DOHH2 (cell line): ENCODE data around the gene FAM153A.
"Not testable (repeated sequence)": the region's sequence is repeated elsewhere in the genome, so short reads cannot be mapped to it uniquely, and the experiment has no call there.

Experiments
- EZH2phosphoT487 ChIP-seq: fragments of 200-600 bp; sonication (generic); IDR thresholded peaks from 2 replicates; pipeline ENCODE4 v1.6.1; 2017; ENCODE audit warnings: borderline replicate concordance, mild to moderate bottlenecking, antibody characterized with exemption, low read length, moderate library complexity, mixed read lengths
- TF ChIP-seq, protein P1 (sequence below): fragments of 200-600 bp; sonication (generic); IDR thresholded peaks from one replicate; pipeline ENCODE4 v1.5.1; 2014; ENCODE audit warnings: antibody characterized with exemption, mild to moderate bottlenecking, low read depth, low read length; ENCODE audit not compliant: poor library complexity, severe bottlenecking

DNA sequence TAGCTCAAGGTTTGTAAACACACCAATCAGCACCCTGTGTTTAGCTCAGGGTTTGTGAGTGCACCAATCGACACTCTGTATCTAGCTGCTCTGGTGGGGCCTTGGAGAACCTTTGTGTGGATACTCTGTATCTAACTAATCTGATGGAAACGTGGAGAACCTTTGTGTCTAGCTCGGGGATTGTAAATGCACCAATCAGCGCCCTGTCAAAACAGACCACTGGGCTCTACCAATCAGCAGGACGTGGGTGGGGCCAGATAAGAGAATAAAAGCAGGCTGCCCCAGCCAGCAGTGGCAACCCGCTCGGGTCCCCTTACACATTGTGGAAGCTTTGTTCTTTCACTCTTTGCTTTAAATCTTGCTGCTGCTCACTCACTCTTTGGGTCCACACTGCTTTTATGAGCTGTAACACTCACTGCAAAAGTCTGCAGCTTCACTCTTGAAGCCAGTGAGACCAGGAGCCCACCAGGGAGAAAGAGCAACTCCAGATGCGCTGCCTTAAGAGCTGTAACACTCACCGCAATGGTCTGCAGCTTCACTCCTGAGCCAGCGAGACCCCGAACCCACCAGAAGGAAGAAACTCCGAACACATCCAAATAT is 93.6 kb downstream of the FAM153A start:
- TF ChIP-seq, protein P1, sequence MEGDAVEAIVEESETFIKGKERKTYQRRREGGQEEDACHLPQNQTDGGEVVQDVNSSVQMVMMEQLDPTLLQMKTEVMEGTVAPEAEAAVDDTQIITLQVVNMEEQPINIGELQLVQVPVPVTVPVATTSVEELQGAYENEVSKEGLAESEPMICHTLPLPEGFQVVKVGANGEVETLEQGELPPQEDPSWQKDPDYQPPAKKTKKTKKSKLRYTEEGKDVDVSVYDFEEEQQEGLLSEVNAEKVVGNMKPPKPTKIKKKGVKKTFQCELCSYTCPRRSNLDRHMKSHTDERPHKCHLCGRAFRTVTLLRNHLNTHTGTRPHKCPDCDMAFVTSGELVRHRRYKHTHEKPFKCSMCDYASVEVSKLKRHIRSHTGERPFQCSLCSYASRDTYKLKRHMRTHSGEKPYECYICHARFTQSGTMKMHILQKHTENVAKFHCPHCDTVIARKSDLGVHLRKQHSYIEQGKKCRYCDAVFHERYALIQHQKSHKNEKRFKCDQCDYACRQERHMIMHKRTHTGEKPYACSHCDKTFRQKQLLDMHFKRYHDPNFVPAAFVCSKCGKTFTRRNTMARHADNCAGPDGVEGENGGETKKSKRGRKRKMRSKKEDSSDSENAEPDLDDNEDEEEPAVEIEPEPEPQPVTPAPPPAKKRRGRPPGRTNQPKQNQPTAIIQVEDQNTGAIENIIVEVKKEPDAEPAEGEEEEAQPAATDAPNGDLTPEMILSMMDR = not testable (repeated sequence)
- not testable (repeated sequence) for TF ChIP-seq EZH2phosphoT487
